Smooth muscle cell (in vitro differentiated cells): ENCODE results near the gene RNF150. TPM values are rescaled to one million over a fixed set of nuclear protein-coding genes. Genes with fewer than 3 reads are reported as not detected.

Experiments
- DNase-seq: peaks from one replicate; lab custom pipeline; 2025; ENCODE audit not compliant: unreplicated experiment; lab: John Stamatoyannopoulos, UW
- H2AFZ ChIP-seq: fragments of 200-600 bp; sonication (generic); 2 replicates; pipeline ENCODE4 v1.6.0; 2016; ENCODE audit warnings: antibody characterized with exemption, low read depth, mild to moderate bottlenecking
- H3F3A ChIP-seq: fragments of 200-600 bp; sonication (generic); 2 replicates; pipeline ENCODE4 v1.6.0; 2017; ENCODE audit warnings: antibody characterized with exemption, low read depth
- H3K27ac ChIP-seq: fragments of 200-600 bp; sonication (generic); 2 replicates; pipeline ENCODE4 v1.5.1; 2016; ENCODE audit warnings: low read depth, mild to moderate bottlenecking
- H3K27me3 ChIP-seq: fragments of 200-600 bp; sonication (generic); 2 replicates; pipeline ENCODE4 v1.6.1; 2016; ENCODE audit warnings: low read depth, mild to moderate bottlenecking
- H3K36me3 ChIP-seq: fragments of 200-600 bp; sonication (generic); 2 replicates; pipeline ENCODE4 v1.5.1; 2016; ENCODE audit warnings: low read depth
- H3K4me1 ChIP-seq: fragments of 200-600 bp; sonication (generic); 2 replicates; pipeline ENCODE4 v1.5.1; 2016; ENCODE audit warnings: low read depth
- H3K4me2 ChIP-seq: fragments of 200-600 bp; sonication (generic); 2 replicates; pipeline ENCODE4 v1.6.0; 2016; ENCODE audit warnings: mild to moderate bottlenecking
- H3K4me3 ChIP-seq: fragments of 200-600 bp; sonication (generic); 2 replicates; pipeline ENCODE4 v1.5.1; 2016; ENCODE audit warnings: mild to moderate bottlenecking
- H3K79me2 ChIP-seq: fragments of 200-600 bp; sonication (generic); 2 replicates; pipeline ENCODE4 v1.6.0; 2016; ENCODE audit warnings: low read depth, mild to moderate bottlenecking
- H3K9ac ChIP-seq: fragments of 200-600 bp; sonication (generic); 2 replicates; pipeline ENCODE4 v1.6.0; 2016; ENCODE audit warnings: low read depth
- H3K9me3 ChIP-seq: fragments of 200-600 bp; sonication (generic); replicated peaks from 2 replicates; pipeline ENCODE4 v1.5.1; 2016; ENCODE audit warnings: low read depth
- H4K20me1 ChIP-seq: fragments of 200-600 bp; sonication (generic); 2 replicates; pipeline ENCODE4 v1.6.0; 2016; ENCODE audit warnings: low read depth
- CTCF ChIP-seq: fragments of 200-600 bp; sonication (generic); IDR thresholded peaks from 2 replicates; pipeline ENCODE4 v1.5.1; 2017; ENCODE audit warnings: borderline replicate concordance, mild to moderate bottlenecking, antibody characterized with exemption; ENCODE audit not compliant: insufficient read depth, poor library complexity, severe bottlenecking
- WGBS: methylation state at CpG from one replicate; pipeline ENCODE4 v1.1.7; 2016; ENCODE audit warnings: low lambda C conversion rate; 5-methylcytosine and 5-hydroxymethylcytosine counted together
- polyA plus RNA-seq: library from polyadenylated mRNA; unstranded; fragments of >200 nt; fragmentation: Nextera tagmentation; extraction: Ambion mirVana; gene quantifications from 2 replicates; pipeline ENCODE4 v1.2.1, GENCODE V29; 2016
- total RNA-seq: library from RNA; depleted of rRNA; stranded (reverse); fragments of >200 nt; gene quantifications from 2 replicates; pipeline ENCODE4 v1.2.3, GENCODE V29; 2014

The RNF150 gene
- total and polyA plus RNA-seq, 2 experiments from 2014 or later: 0.09 to 2.2 TPM

GRCh38 chr4:141126769-141127168 lies 6.5 kb downstream of the RNF150 start:
- no peak overlapping the region for H2AFZ ChIP-seq
- H3K4me2 ChIP-seq: no peak overlapping the region
- no peak overlapping the region for H3K4me3 ChIP-seq
- H4K20me1 ChIP-seq: no peaks in the 10 kb centered on the region
- peaks cover 34% of the 10 kb centered on the region for H3K27me3 ChIP-seq
- no peak for DNase-seq
- H3K9ac ChIP-seq: no peak overlapping the region
- WGBS: 95% methylated on average over 4 of the region's 4 CpGs
- peaks cover 2% of the 10 kb centered on the region for H3K4me1 ChIP-seq
- no peaks in the 10 kb centered on the region for H3K9me3 ChIP-seq
- no peaks in the 10 kb centered on the region for H3F3A ChIP-seq
- H3K36me3 ChIP-seq: no peaks in the 10 kb centered on the region
- no peaks in the 10 kb centered on the region for H3K79me2 ChIP-seq
- H3K27ac ChIP-seq: no peak overlapping the region
- no peak for TF ChIP-seq CTCF

- Histone ChIP-seq H3F3A (no peaks in the 10 kb centered on the region), H4K20me1 (no peaks in the 10 kb centered on the region), H2AFZ (no peak overlapping the region), H3K4me1 (no peaks in the 10 kb centered on the region), H3K4me2 (no peak overlapping the region), H3K79me2 (no peaks in the 10 kb centered on the region), H3K9me3 (no peaks in the 10 kb centered on the region), H3K4me3 (no peak overlapping the region), H3K27ac (no peak overlapping the region), H3K9ac (no peak overlapping the region), H3K27me3 (peaks cover 13% of the 10 kb centered on the region), H3K36me3 (no peaks in the 10 kb centered on the region)
- 68% methylated on average over 1 of the region's 1 CpG for WGBS
- DNase-seq: no peak
- no peak for TF ChIP-seq CTCF
These were observed 9.0 kb downstream of the RNF150 start for GRCh38 chr4:141124224-141124623.

GRCh38 chr4:141121768-141122454 lies 11.4 kb downstream of the RNF150 start:
- H3K27ac ChIP-seq: no peak overlapping the region
- no peak for TF ChIP-seq CTCF
- H3K4me2 ChIP-seq: no peak overlapping the region
- no peaks in the 10 kb centered on the region for H3K9me3 ChIP-seq
- H3K9ac ChIP-seq: no peak overlapping the region
- no peaks in the 10 kb centered on the region for H3K4me1 ChIP-seq
- 74% methylated on average over 9 of the region's 9 CpGs for WGBS
- no peaks in the 10 kb centered on the region for H3K36me3 ChIP-seq
- DNase-seq: no peak
- H3K79me2 ChIP-seq: no peaks in the 10 kb centered on the region
- H2AFZ ChIP-seq: no peak overlapping the region
- no peaks in the 10 kb centered on the region for H3F3A ChIP-seq
- no peak overlapping the region for H3K4me3 ChIP-seq
- H4K20me1 ChIP-seq: no peaks in the 10 kb centered on the region
- H3K27me3 ChIP-seq: peaks cover 5% of the 10 kb centered on the region

- H2AFZ ChIP-seq: no peak overlapping the region
- no peaks in the 10 kb centered on the region for H3K9me3 ChIP-seq
- H3K9ac ChIP-seq: no peak overlapping the region
- no peaks in the 10 kb centered on the region for H3K36me3 ChIP-seq
- no peaks in the 10 kb centered on the region for H4K20me1 ChIP-seq
- TF ChIP-seq CTCF: no peak
- WGBS: 91% methylated on average over 1 of the region's 1 CpG
- H3K4me3 ChIP-seq: no peak overlapping the region
- no peaks in the 10 kb centered on the region for H3K79me2 ChIP-seq
- no peaks in the 10 kb centered on the region for H3K4me1 ChIP-seq
- H3K27me3 ChIP-seq: peaks cover 5% of the 10 kb centered on the region
- no peak for DNase-seq
- H3K4me2 ChIP-seq: no peak overlapping the region
- no peaks in the 10 kb centered on the region for H3F3A ChIP-seq
- no peak overlapping the region for H3K27ac ChIP-seq
These were observed 12.2 kb downstream of the RNF150 start for GRCh38 chr4:141121101-141121500.
